Measurements from ENCODE around the gene ALG2. TPM values are rescaled to one million over a fixed set of nuclear protein-coding genes. Genes with fewer than 3 reads are reported as not detected.

The ALG2 gene
- total RNA-seq, 1 donor: 64.8 TPM

DNA sequence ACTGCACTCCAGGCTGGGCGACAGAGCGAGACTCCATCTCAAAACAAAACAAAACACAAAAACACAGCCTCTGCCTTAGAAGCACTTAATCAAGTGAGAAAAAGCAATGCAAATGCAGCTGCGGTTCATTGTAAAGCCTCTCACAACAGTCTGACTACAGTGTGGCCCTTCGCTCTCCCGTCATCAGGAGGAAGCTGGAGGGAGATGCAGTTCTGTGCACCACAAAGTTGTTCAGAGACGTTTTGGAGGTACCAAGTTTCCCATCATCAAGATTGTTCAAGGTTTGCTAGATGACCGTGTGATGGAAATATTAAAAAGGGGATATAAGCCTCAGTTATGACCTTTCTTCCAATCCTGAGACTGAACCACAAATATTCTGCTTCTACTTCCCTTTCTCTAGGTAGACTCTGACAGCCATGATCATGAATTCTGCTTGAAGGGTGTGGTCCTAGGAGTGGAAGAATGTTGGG lies 41.2 kb upstream of the ALG2 start:
- TF ChIP-seq CTCF (IDR thresholded peaks at IDR 0.05; ENCODE audit: insufficient read depth, low read depth, low read length): no peak
- DNase-seq (ENCODE audit: low read depth): no peak
- H3K4me3 ChIP-seq (ENCODE audit: low read depth, low read length): no peak overlapping the region

- TF ChIP-seq CTCF (IDR thresholded peaks at IDR 0.05; ENCODE audit: insufficient read depth, low read depth, low read length): no peak
- DNase-seq (ENCODE audit: low read depth): no peak
- no peak overlapping the region for H3K4me3 ChIP-seq (ENCODE audit: low read depth, low read length)
These were observed 40.2 kb upstream of the ALG2 start for GRCh38 chr9:99261923-99262322.

DNA sequence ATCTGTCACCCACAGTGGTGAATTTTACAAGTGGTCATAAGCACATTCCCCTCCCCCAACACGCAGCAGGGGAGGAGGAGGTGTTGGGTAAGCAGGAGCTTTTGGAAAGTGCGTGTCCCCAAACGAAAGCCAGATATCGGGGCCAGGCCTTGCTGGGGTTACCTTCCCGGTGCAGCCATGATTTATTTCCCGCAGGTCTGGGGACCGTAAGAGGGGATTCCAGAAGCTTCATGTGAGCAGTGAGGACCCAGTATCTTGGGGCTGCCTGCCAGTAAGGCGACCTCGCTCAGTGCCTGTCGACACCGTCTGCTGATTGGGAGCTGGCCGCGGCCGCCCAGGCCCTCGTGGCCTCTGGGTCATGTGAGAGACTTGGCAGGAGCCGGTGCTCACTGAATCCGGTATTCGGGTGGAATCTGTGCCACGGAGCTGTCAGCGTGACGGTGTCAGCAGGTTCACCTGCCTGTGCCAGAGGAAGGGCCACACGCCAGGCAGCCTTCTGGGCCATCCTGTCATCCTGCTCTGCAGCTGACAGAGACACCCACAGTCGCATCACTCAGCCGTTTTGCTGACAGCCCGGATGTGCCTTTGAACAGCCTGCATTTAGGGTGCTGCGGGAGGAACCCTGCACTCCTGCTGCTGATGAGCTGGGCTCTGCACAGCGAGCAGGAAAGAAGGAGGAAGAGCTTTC lies 37.6 kb upstream of the ALG2 start:
- peak; percentile 42 for DNase-seq (ENCODE audit: low read depth)

DNA sequence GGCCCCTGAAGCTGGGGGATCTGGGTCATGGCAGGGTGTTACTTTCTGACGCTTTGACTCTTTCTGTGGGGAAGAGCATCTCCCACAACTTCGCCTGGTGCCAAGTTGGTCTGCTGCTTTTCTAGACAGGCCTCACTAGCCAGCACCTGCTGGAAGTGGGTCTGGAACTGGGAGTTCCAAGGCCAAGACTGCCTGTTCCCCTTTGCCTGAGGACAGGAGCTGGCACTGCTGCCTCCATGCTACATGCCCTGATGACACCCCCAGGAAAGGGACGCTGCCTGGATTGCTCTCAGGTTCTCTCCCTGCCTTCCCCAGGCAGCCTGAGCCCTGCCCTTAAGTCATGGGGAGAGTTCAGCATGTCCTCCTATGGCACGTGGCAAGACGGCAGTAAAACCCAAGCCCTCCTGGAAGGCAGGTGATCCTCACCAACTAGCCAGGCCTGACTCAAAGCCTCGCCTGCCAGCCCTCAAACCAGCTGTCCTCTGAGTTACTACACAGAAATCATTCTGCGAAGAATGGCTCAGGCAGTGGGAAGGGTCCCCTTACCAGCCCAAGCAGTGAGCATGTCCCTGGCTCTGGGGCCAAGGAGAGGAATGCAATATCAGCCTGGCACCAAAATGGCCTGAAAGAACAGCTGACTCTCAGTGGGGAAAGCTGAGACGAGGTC lies 36.1 kb upstream of the ALG2 start:
- DNase-seq (ENCODE audit: low read depth): no peak
- TF ChIP-seq CTCF (IDR thresholded peaks at IDR 0.05; ENCODE audit: insufficient read depth, low read depth, low read length): no peak

More for the DNA sequence above, 37.6 kb upstream of the ALG2 start:
- H3K4me3 ChIP-seq (ENCODE audit: low read depth, low read length): peak overlapping the region; percentile 28
- TF ChIP-seq CTCF (IDR thresholded peaks at IDR 0.05; ENCODE audit: insufficient read depth, low read depth, low read length): no peak

DNA sequence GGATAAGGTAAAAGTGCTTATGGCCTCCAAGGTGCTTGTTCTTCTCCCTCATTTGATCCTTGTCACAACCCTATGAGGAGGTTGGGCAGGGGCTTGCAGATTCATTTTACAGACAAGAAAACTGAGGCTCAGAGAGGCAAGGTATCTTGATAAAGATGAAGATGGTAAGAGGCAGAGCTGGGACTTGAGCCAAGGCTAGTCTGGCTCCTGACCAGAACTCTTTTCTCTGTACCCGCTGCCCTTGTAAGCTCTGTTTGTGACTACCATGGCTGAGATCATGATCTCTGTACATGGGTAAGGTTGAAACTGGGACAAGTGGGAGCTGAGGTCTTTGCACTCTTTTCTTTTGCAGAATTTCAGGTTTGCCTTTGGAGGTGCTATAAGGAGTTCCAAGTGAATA lies 33.9 kb upstream of the ALG2 start:
- DNase-seq (ENCODE audit: low read depth): no peak
- TF ChIP-seq CTCF (IDR thresholded peaks at IDR 0.05; ENCODE audit: insufficient read depth, low read depth, low read length): no peak

More for the DNA sequence above, 36.1 kb upstream of the ALG2 start:
- no peak overlapping the region for H3K4me3 ChIP-seq (ENCODE audit: low read depth, low read length)

GRCh38 chr9:99253772-99254431 lies 32.2 kb upstream of the ALG2 start:
- DNase-seq (ENCODE audit: low read depth): no peak
- H3K4me3 ChIP-seq (ENCODE audit: low read depth, low read length): no peak overlapping the region
- TF ChIP-seq CTCF (IDR thresholded peaks at IDR 0.05; ENCODE audit: insufficient read depth, low read depth, low read length): no peak

More for the DNA sequence above, 33.9 kb upstream of the ALG2 start:
- no peak overlapping the region for H3K4me3 ChIP-seq (ENCODE audit: low read depth, low read length)
